ENCODE data around the gene PPM1J.

- no peak for TF ChIP-seq POLR2A (IDR thresholded peaks at IDR 0.05)
- peak in 1 of 3 experiments; percentile 43 for TF ChIP-seq CTCF (IDR thresholded peaks at IDR 0.05)
Measured at GRCh38 chr1:112673592-112674439, 41.3 kb downstream of the PPM1J start.
